ENCODE measurements around the gene ADAM20.
"Not testable (repeated sequence)": the region's sequence is repeated elsewhere in the genome, so short reads cannot be mapped to it uniquely, and the experiment has no call there.

The ADAM20 gene

DNA sequence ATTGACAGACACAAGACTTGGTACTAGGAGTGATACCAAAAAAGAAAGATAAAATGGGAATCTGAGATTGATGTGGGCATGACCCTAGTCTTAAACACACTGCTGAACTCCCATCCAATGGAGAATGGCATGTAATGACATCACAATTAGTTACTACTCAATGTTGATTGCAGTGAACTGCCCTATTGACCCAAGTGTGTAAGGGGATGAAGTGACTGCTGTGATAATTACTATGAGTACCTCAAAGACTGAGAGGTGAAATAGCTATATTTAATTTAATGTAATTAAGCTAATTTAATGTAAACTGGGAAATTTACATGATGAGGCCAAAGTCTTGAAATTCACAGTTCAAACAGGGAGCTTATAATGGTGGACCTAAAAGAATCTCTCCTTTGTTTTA lies at the start of gene ADAM20:
TSS of gene ADAM20 (minus strand) at position 101 of the 400 bp plus-strand sequence. CDS start 10,247 bp downstream, outside the sequence.
- no peak for DNase-seq (ENCODE audit: low read depth in 3 of 3)

DNA sequence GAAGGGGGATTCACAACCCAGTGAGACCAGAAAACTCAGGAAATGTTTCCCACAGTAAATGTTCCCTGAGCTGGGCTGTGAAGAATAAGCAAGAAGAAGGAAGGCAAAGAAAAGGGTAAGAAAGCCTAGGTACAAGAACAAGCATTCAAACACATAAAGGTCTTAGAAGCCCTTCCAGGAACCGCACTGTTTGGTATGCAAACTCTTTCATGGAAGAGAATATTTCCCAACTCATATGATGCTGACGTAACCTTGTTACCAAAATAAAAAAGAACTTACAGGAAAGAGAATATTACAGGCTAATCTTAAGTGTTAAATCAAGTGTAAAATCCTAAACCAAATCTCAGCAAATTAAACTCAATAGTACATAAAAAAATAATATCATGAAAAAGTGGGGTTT lies 42.1 kb upstream of the ADAM20 start:
- no peak for DNase-seq (ENCODE audit: low read depth in 3 of 3)

DNA sequence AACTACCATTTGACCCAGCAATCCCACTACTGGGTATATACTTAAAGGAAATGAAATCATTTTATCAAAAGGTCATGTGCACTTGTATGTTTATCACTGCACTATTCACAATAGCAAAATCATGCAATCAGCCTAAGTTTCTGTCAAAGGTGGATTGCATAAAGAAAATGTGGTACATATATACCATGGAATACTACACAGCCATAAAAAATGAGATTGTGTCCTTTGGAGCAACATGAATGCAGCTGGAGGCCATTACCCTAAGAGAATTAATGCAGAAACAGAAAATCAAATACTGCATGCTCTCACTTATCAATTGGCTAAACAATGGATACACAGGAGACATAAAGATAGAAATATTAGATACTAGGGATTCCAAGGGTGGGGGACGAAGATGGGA lies 38.2 kb upstream of the ADAM20 start:
- no peak for DNase-seq (ENCODE audit: low read depth in 3 of 3)

DNA sequence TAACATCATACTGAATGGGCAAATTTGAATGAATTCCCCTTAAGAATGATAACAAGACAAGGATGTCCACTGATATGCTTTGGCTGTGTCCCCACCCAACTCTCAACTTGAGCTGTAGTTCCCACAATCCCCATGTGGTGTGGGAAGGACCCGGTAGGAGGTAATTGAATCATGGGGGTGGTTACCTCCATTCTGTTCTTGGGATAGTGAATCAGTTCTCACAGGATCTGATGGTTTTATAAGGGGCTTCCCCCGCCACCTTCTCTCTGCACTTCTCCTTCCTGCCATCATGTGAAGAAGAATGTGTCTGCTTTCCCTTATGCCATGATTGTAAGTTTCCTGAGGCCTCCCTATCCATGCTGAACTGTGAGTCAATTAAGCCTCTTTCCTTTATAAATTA lies 36.3 kb upstream of the ADAM20 start:
- no peak for DNase-seq (ENCODE audit: low read depth in 3 of 3)

DNA sequence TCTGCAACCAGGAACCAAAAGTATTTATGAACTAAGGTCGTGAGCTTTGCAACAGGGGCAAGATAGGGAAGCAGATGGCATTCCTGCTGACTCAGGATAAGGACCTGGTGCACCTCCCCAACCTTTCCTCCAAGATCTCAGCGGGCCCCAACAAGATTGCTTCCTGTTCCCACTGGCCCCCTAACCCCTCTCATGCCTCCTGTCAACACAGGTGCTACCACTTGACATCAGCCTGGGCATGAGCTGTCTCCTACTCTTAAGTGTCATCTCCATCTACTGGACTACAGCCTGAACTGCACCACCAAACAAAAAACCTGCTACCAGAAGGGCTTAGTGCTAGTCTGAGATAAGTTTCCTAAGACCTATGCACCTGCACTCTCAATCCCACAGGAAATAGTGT lies 33.0 kb upstream of the ADAM20 start:
- DNase-seq (ENCODE audit: low read depth in 3 of 3) = no peak

DNA sequence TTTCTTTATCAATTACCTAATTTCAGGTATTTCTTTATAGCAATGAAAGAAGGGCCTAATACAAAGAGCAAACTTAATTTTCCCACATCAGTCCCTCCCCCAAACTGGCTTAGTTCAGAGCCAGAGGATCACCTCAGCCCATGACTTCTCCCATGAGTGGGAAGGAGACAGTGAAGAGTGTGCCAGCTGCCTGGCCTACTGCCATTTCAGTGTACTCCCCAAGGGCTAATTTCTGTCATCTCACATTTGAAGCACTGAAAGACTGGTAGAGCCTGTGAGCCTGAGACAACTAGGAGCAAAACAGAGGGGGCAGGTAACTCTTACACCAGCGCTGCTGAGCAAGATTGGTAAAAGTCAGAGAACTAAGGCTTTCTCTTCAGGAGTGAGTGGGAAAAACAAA lies 29.1 kb upstream of the ADAM20 start:
- no peak for DNase-seq (ENCODE audit: low read depth in 3 of 3)

DNA sequence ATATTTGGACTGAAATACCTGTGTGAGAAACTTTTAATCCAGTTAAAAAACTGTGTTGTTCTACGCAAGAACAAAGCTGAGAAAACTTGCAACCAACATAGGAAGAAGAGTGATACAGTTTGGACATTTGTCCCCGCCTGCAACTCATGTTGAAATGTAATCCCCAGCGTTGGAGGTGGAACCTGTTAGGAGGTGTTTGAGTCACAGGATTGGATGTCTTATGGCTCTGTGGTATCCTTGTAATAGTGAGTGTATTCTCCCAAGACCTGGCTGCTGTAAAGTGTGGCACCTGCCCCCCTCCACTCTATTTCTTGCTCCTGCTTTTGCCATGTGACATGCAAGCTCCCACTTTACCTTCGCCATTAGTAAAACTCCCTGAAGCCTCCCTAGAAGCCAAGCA lies 28.6 kb upstream of the ADAM20 start:
- no peak for DNase-seq (ENCODE audit: low read depth in 3 of 3)

DNA sequence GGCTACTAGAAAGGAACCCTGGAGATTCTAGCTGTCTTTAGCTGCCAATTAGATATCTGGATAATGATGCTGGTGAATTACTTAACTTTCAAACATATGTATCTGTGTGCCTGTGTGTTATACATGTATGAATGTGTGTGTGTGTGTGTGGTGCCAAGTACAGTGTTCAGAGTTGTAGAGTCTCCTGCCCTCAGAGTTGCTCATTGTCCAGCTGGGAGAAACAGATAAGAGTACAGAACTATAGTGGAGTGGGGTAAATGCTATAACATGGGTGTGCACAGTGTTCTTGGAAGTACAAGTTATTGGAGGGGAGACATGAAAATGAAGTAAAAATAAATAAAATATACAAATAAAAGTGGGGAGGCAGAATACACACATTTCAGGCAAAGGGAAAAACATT lies 23.6 kb upstream of the ADAM20 start:
- no peak for DNase-seq (ENCODE audit: low read depth in 3 of 3)

DNA sequence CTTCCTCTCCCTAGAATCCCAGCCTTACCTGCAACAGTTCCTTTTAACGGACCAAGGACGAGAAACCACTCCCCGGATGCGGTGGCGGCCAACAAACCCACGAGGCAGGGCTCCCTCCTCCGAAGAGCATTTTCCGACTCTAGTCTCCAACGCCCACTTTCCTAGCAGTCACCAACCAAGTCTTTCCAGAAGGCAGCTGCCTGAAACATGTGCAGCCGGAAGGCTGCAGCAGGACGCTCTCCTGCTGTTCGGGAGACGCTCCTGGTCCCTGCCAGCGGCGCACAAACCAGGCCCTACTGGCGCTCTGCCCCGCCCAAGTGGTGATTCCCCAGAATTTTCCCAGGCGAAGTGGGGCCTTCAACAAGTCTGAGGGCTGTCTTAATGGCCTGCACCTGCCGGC lies 21.1 kb upstream of the ADAM20 start:
- DNase-seq (ENCODE audit: low read depth in 3 of 3) = no peak

DNA sequence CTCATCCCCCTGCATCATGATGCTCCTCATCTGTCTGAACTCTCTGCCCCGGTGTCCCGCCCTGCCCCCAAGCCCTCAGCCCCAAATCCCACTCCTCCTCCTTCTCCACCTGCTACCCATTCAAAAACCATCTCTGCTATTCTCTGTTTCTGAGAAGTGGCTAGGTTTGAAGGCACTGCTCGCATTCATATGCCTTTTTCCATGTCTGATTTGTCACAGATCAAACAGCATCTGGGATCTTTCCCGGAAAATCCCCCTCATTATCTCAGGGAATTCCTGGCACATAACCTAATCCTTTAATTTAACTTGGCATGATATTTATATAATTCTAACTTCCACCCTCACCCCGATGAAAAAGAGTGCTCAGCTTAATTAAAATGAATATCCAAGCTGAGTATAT lies 3.3 kb upstream of the ADAM20 start:
- DNase-seq (ENCODE audit: low read depth in 3 of 3) = no peak

DNA sequence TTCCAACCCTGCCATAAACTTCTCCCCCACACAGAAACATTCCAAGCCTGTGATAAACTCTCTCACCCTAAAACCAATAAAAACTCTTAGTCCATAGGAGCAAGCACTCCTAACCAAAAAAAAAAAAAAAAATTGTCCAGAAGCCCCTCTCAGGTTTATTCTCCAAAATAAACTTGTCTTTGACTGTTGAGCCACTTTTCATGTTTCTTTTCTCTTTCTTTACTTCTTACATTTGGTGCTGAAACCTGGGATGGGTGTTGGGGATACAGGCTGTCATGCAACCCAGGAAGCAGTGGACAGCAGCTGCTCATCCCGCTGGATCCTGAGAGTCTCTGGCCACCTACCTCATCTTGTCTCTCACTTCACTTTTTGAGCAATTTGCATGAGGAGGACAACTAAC lies 2.0 kb upstream of the ADAM20 start:
- DNase-seq (ENCODE audit: low read depth in 3 of 3) = no peak

DNA sequence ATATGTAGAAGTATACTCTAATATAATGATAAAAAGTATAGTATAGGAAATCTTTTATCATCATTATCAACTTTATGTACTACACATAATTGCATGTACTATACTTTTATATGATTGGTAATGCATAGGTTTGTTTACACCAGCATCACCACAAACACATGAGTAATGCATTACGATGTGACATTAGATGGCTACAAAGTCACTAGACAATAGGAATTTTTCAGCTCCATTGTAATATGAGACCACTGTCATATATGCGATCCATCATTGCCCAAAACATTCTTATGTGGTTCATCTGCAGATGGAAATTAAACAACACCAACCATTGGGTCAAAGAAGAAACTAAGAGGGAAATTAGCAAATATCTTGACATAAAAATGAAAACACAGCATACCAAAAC lies 4.4 kb downstream of the ADAM20 start:
- no peak for DNase-seq (ENCODE audit: low read depth in 3 of 3)

DNA sequence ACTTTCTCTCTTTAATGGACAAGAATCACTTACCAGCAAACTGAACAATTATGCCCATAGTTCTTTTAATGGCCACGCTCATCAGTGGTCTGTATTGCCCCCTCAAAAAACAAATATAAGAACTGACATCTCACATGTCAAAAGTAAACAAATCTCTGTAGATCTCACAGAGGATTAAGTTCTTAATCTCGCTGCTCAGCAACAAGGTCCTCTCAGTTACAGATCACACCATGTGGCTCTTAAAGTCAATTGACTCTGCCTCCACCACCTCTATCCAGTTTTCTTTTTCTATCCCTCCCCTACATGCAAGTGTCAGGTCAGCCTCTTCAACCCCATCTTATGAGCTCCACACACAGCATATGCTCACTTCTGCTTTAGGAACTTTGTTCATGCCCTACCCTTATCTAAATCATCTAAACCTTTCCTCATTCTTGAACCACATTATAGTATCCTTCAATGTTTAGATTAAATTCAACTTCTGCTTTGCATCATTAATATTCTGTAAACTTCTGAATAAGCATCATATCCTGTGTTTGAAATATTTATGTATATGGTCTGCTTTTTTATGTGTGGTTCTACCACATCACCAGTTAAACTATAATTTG lies 7.2 kb downstream of the ADAM20 start:
- no peak for DNase-seq (ENCODE audit: low read depth in 3 of 3)

DNA sequence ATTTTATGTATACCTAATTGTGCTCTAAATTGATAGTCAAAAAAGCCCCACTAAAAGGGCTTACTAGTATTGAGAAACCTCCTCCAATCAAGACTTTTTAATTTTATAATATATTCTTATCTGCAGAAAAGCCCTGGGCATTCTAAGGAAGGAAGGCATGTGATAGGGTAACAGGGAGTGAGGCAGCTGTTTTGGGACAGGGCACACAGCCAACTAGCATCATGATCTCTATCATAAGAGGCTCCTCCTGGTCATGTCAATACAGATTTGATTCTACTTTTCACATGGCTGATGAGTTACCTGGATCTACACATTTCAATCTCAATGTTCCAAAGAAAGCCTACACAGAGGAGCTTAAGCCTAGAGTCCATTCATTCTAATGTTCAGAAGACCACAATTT lies 9.1 kb downstream of the ADAM20 start:
- no peak for DNase-seq (ENCODE audit: low read depth in 3 of 3)

DNA sequence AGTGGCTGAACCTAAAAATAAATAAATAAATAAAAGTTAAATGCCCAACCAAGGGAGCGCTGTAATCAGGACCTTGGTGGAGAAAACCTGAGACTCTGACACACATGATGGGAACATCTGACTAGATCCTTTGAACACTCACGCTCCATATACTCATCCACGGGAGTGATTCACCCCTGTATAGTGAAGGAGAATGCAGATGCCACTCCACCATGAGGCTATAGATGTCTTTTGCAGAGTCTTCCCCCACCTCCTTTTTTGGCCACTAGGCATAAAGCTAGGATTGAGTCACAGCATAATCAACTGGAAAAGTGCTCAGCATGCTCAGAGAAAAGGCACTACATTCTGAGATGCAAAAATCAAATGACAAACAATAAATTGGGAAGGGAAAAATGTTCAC lies 19.0 kb downstream of the ADAM20 start:
- DNase-seq (ENCODE audit: low read depth in 3 of 3) = no peak

DNA sequence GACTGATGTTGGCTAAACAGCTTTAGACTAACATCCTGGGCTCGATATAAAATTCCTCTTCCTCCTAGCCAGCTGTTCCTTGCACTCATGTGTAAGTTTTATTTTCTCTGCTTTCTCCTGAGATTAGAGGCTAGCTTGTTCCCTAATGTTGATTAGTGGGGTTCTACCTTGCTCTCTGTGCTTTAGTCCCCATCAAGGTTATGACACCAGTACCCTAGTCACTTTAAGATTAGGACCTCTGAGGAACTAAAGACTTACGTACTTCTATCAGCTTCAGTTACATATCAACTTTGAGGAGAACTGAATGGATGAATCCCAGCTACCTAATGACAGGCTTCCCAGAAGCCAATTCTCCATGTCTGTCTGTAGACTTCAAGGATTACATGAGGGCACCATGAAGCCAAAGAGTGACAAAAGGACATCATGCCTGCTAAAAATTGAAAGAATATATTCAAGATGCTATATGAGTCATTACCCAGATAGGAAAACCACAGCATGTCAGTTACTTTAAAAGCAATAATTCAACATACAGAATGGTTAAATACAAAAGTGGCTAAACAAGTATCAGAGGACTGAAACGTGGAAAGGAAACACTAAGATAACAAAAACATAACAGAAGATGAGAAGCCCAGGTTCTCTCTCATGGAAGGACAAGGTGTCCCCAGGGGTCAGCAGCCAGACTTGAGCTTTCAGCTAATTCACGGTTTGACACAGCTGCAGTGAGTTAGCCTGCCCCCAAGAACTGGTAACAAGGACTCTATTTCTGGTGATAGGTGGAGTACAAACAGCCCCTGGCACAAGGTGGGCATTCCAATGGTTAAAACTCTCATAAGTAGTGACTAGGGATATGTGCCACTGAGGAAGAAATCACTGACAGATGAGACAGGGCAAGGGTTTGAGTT lies 20.4 kb downstream of the ADAM20 start:
- DNase-seq (ENCODE audit: low read depth in 3 of 3) = no peak

DNA sequence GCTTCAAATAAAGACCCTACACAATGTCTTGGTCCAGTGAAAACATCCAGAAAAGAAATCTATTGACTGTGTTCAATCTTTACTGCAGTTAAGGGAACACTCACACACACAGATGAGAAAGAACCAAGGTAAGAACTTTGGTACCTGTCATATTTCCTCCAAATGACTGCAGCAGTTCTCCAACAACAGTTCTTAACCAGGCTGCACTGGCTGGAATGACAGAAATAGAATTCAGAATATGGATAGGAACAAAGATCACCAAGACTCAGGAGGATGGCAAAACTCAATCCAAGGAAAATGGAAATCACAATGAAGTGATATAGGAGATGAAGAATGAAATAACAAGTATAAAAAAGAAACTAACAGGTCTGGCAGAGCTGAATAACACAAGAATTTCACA lies 36.6 kb downstream of the ADAM20 start:
- no peak for DNase-seq (ENCODE audit: low read depth in 3 of 3)

DNA sequence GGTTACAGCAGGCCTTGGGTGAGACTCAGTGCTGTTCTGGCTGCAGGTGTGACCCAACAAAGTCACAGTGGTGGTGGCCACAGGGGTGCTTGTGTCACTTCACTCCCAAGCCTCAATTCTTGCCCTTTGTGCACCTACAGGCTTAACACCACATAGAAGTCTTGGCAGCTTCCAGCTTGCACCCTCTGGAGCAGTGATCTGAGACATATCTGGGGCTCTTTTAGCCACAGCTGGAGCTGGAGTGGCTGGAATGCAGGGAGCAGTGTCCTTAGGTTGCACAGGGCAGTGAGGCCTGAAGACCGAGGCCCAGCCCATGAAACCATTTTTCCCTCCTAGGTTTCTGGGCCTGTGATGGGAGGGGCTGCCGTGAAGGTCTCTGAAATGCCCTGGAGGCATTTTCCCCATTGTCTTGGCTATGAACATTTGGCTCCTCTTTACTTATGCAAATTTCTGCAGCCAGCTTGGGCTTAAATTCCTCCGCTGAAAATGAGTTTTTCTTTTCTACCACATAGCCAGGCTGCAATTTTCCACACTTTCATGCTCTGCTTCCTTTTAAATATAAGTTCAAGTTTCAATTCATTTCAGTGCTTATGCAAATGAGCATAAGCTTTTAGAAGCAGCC lies 45.1 kb downstream of the ADAM20 start:
- no peak for DNase-seq (ENCODE audit: low read depth in 3 of 3)

DNA sequence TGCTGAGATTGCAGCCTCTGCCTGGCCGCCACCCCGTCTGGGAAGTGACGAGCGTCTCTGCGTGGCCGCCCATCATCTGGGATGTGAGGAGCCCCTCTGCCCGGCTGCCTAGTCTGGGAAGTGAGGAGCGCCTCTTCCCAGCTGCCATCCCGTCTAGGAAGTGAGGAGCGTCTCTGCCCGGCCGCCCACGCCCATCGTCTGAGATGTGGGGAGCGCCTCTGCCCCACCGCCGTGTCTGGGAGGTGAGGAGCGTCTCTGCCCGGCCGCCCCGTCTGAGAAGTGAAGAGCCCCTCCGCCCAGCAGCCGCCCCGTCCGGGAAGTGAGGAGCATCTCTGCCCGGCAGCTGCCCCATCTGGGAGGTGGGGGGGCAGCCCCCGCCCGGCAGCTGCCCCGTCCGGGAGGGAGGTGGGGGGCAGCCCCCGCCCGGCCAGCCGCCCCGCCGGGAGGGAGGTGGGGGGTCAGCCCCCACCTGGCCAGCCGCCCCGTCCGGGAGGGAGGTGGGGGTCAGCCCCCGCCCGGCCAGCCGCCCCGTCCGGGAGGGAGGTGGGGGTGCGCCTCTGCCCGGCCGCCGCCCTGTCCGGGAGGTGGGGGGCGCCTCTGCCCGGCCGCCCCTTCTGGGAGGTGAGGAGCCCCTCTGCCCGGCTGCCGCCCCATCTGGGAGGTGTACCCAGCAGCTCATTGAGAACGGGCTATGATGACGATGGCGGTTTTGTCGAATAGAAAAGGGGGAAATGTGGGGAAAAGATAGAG lies 57.3 kb downstream of the ADAM20 start:
- not testable (repeated sequence) for DNase-seq (ENCODE audit: low read depth in 3 of 3)

DNA sequence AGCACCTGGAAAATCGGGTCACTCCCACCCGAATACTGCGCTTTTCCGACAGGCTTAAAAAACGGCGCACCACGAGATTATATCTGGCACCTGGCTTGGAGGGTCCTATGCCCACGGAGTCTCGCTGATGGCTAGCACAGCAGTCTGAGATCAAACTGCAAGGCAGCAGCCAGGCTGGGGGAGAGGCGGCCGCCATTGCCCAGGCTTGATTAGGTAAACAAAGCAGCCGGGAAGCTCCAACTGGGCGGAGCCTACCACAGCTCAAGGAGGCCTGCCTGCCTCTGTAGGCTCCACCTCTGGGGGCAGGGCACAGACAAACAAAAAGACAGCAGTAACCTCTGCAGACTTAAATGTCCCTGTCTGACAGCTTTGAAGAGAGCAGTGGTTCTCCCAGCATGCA lies 59.3 kb downstream of the ADAM20 start:
- DNase-seq (ENCODE audit: low read depth in 3 of 3) = not testable (repeated sequence)

DNA sequence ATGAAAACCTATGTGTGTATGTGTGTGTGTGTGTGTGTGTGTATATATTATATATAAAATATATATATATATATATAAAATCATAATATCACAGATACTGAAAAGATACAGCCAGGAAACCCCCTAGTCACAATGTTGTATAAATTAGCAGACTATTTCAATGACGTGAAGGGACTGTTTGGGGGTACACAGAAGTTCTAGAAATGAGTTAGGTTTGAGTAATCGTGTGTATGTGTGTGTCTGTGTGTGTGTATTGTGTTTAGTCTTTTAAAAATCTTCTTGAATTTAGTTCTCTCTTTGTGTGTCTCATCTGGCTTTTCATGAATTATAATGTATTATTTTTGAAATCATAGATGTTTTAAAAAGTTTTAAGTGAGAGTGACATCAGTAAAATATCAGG lies 61.0 kb downstream of the ADAM20 start:
- DNase-seq (ENCODE audit: low read depth in 3 of 3) = no peak

Data from stimulated activated CD4-positive, alpha-beta T cell treated with anti-CD3 and anti-CD28 coated beads, TNF-alpha, amount 100 ng/mL, for 24 hours (primary cell).